HG03520 (cell line): ENCODE results near the gene JAG1.

Experiments used
- ATAC-seq: cut with Tn5 transposase; IDR thresholded peaks from one replicate; pipeline ENCODE4 v1.9.1; 2021; ENCODE audit warnings: mild to moderate bottlenecking, moderate library complexity; ENCODE audit not compliant: unreplicated experiment

The JAG1 gene

DNA sequence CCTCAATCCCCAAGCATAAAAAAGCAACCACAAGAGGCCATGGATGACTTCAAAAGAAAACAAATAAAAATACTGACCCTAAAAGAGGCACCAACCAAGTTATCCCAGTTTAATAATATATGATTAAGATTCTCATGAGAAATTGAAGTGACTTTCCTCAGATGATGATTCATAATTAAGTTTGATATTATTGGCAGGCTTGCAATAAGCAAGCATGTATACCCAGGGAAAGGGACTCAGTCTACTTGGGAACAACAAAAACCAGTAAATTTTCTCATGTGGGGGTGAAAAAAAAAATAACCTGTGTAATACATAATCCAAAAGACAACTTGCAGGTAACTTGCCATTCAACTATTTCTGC, 19.6 kb downstream of the JAG1 start:
- ATAC-seq = no peak

DNA sequence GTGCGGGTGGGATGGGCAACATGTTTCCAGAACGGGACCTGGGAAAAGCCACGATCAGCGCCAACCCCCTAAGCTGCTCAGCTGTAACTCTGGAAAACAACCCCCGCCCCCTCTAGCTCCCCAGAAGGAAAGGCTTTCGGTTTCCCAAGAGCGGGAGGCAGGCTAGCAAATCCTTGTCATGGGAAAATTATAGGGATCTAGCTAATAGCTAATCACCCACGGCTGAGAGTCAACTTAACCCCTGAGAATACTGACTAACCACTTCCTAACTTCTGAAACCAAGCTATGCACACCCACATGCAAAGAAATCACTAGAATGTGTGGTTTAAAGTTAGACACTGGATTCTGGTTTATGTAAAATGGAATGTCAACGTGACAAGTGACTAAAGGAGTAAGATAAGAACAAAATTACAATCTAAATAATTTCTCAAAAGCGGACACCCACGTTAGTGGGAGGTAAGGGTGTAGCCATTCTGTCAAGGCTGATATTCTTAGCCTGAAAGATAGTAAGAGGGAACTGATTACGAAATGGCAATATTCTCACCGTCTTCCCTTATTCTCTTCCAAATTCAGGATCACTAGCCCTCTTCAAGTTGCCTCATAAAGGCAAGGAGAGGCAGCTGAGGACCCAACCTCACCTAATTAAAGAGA, 20.1 kb downstream of the JAG1 start:
- no peak for ATAC-seq

DNA sequence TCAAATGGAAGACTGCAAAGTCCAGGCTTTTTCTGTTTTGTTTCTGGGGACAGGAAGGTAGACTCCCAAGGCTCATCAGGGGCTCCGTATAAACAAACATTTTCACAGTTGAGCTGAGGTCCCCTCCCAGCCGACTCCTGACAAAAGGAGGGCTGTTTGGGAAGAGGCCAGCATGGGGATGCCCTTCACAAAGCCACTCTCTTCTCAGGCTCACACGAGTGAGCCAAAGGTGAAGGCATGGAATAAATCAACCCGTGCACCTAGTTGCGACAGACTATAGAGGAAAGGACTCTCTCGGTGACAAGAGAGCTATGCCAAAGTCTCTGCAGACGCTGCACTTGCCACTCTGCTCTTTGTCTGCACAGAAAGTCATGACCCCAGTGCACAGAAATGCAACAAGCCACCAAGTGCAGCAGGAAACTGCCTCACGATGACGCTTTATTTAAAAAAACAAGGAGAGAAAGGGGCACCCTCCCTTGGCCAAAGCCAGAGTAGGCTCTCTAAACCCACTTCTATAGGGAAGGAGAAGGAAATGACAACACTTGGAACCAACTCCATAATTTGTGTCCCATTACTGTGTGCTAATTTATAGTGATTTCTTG, 21.0 kb downstream of the JAG1 start:
- no peak for ATAC-seq

DNA sequence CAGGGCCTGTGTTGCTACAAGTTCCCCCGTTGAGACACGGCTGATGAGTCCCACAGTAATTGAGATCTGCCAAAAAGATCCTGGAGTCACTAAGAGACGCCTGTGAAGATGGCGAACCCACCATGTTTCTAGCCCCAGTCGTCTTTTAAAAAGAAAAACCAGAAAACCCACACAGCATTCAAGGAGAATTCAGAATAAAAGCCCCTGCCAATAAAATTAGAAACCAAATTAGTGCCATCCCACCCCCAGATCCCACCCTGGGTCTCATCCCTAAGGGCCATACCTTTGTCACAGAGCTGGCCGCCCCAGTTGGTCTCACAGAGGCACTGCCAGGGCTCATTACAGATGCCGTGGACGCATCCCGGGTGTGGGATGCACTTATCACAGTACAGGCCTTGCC, 21.6 kb downstream of the JAG1 start:
- ATAC-seq = no peak

DNA sequence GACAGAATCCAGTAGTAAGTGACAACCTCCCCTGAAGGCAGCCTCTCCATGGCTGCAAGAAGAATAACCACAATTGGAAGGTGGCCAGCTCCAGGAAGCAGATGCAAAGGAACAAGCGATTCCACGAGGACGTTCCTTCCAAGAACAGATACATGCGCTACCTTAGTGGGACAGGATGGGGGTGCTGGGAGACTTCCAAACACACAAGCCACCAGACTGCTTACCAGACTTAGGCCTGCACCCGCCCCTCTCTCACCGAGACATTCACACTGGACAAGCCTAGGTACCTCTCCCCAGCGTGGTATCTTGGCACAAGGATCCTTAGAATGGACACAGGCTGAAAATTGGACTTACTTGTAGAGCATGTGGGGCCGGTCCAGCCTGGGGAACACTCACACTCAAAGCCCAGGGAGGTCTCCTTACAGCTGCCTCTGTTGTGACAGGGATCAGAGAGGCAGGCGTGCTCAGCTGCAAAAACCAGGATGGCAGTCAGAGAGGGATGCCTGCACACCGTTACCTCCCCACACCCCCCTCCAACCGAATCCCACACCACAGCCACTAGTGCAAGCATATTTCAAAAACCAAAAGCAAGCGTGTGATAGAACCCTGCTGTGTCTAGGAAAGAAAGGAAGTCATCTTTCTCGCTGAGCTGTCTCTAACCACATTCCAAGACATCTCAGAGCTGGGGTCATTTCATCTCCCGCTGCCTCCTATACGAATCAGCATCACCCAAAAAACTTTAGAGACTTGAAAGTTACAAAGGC, 22.4 kb downstream of the JAG1 start:
- no peak for ATAC-seq

DNA sequence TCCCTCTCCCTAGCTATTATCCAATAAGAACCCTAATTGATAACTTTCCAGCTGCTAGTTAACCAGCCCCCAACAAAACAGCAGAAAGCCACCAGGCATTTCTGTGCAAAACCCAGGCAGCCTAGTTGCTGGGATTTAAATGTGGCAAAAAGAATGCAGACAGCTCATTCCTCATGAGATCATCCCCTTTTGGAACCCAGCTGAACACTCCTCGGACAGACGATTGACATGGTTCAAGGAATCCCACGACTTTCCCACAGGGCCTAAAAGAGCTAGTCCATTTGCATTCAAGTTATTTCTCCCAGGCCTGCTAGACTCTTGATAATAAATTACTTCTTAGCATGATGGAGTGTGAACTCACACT, 24.0 kb downstream of the JAG1 start:
- no peak for ATAC-seq

DNA sequence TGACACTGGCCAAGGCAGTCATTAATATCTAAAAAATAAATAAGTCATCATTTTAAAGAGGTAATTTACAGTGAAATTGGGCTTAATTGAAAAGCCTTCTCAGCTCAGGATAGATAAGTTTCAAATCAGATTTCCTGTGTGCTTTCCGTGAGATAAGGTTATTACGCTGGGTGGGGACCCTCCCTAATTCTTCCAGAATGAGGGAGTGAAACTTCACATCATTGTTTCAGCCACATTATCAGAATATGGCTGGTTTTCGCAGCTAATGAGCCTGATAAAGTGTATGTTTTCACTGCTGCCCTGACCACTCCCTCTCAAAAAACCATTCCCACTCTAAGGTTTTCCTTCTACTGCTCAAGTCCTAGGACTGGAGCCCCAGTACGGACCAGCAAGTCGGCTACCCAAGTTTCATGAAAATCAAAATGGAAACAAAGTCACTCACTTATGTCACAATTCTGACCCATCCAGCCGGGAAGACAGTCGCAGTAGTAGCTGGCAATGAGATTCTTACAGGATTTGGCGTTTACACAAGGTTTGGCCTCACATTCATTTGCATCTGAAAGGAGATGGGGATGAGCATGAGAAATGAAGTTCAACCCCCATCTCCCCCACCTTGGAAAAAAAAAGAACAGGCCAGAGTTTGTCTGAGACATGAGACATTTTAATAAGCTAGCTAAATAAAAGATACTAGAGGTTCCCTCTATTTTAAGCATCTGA, 24.6 kb downstream of the JAG1 start:
- no peak for ATAC-seq

DNA sequence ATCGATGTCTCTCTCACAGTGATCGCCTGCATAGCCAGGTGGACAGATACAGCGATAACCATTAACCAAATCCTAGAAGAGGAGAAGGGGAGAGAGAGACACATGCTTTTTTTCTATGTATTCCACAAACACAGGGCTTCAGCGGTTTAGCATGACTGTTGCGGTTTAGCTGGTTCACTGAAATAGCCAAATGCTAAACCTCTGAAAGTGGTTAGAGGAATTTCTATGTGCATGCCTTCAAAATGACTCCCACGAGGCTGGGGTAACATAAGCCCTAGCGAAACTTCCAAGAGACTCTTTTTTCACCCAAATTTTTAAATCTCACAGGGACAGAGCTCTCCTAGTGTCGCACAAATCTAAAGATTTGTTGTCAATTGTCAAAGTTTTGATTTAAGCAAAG, 25.1 kb downstream of the JAG1 start:
- no peak for ATAC-seq

DNA sequence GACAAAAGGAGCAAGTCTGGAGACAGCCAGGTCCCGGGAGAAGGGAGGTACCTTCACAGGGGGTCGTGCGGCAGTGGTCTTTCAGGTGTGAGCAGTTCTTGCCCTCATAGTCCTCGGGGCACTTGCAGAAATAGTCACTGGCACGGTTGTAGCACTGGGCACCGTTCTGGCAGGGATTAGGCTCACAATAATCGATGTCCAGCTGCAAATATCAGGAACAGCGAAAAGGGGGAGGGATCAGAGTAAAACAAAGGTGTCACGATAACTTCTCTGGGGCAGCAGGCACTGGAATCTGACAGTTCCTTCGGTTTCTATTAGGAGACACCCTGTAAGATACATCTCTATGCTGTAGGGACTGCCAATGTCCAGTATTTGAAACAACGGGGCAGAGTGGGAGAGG, 25.9 kb downstream of the JAG1 start:
- ATAC-seq = no peak

DNA sequence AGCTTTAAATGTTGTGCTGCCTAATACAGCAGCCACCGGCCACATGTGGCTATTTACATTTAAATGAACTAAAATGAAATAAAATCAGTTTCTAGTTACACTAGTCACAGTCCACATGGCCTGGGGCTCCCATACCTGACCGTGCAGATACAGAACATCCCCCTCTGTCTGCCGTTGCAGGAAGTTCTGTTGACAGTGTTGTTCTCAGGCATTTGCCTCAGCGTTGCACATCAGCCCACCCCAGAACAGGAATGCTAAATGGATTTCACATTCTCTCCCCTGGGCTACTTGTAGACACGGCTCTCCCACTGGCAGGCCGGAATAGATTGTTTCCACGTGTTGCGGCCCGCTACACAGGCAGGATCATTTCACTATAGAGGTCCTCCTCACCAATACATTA, 26.3 kb downstream of the JAG1 start:
- ATAC-seq = peak; percentile 50

DNA sequence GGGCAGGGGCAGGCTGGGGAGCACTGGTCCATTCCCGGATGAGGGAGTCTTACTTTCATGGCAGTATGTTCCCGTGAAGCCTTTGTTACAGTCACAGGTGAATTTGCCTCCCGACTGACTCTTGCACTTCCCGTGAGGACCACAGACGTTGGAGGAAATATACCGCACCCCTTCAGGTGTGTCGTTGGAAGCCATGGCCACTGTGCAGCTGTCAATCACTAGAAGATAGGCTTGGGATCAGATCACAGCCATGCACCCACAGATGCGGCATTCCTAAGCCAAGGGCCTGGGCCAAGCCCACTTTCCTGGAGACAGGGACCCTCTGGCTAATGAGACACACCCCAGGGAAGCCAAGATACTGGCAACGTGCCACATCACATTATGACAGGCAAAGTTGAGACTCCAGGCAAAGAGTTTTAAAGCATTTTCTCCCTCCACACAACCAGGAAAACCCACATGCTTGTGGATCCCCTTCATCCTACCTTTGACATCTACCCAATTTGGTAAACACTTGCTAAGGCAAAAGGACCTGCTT, 26.8 kb downstream of the JAG1 start:
- no peak for ATAC-seq

DNA sequence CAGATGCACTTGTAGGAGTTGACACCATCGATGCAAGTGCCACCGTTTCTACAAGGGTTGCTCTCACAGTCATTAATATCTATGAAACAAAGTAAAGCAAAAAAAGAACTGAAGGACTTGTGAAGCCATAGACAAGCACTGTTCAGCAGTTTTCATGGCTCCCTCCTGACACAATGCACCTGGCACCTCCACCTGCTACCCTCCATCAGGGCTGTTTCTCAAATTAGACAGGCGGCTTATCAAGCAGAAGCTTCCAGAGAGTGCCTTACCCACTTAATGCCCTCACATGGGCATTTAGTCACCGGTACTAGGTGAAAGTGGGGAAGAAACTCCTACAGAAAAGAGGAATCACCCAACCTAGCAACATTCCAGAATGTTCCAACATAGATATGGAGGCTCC, 27.8 kb downstream of the JAG1 start:
- ATAC-seq = no peak

DNA sequence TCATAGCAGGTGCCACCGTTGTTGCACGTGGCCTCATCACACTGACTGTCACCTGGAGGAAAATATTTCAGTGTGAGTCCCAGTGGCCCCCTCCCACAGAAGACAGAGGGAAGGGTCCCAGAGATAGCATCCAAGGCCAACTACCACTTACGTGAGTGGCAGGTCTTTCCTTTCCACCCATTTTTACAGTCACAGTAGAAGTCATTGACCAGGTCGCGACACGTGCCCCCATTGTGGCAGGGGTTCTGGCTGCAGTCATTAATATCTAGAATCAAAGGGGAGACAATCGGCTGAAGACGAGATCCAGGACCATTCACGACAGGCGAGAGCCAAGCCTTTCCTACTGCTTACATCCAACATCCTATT, 28.6 kb downstream of the JAG1 start:
- no peak for ATAC-seq

DNA sequence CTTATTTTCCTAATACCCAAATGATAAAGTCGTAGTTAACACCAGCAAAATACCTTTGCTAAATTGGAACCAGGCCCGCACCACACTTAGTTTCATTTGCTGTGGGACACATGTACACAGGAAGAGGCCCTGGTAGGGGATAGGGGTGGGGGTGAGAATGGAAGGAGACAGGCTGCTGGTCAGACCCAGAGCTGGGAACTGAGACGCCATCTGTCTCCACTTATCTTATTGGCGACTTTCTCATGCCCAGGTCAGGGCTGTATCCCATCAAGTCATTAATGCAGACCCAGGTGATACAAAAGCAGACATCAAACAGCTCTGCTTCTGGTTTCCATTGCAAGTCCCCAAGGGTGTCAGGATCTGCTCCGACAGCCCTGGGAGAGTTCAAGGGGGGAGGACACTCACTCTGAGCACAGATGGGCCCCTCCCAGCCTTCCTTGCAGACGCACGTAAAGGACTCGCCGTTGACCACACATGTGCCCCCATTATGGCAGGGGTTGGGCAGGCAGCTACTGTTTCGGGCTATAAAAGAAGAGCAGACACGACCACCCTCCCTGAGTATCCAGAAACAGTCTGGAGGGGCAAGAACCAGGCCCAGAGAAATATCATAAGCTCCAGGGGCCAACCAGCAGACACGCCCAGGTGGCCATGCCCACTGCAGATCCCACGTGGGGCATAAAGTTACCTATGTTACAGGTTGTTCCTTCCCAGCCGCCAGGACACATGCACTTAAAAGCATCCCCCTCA, 29.2 kb downstream of the JAG1 start:
- ATAC-seq = peak; percentile 68

DNA sequence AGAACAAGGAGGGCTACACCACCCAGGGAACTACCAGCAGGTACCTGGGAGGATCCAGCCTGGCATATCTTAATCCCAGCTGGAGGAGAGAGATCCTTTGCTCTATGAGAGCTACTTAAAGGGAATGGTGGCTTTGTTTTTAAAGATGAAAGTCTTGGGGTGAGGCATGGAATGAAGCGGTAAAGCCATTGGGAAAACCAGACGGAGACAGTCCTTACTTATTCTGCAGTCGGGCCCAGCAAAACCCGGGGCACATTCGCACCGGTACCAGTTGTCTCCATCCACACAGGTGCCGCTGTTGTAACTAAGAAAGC, 30.3 kb downstream of the JAG1 start:
- ATAC-seq = no peak

DNA sequence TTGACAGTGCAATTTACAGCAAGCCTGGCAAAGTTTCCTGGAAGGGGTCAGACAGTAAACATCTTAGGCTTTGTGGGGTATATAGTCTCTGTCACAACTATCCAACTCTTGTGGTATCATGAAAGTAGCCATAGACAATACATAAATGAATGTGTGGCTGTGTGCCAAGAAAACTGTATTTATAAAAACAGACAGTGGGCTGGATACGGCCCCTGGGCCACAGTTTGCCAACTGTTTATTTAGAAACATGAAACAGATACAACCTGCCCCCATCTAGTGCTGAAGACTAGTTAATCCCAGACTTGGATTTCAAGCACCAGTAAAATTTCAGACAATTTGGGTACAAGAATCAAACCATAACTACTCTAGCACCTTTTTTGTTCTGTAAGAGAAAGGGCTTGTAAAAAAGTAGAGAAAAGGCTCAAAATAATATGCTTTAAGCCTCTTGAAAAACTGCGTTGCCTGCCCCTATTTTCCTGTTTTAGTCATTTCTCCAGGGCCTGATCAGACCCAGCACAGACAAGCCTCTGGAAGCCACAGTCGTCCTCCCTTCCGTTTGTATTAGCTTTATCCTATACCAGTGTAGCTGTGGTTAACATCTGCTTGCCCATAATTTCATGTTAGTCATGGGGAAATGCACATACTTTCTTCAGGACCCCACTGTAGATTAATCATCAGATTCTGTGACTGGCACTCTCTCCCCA, 30.8 kb downstream of the JAG1 start:
- ATAC-seq = no peak

DNA sequence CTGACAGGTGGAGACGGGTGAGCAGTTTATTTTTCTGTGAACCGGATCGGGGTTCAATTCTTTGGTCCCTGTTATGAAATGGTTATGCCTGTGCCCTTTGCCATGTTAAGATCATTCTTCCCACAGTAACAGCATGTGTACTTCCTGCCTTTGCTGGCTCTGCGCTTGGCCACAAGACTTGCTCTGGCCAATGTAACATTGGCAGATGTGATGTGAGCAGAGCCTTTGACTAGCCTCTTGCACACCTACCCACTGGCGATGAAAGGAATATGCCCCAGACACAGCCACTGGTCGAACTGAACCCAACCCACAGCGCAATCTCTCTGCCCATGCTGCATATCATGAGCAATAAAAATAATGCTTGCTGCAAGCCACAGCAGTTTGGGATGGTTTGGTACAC, 31.9 kb downstream of the JAG1 start:
- no peak for ATAC-seq

DNA sequence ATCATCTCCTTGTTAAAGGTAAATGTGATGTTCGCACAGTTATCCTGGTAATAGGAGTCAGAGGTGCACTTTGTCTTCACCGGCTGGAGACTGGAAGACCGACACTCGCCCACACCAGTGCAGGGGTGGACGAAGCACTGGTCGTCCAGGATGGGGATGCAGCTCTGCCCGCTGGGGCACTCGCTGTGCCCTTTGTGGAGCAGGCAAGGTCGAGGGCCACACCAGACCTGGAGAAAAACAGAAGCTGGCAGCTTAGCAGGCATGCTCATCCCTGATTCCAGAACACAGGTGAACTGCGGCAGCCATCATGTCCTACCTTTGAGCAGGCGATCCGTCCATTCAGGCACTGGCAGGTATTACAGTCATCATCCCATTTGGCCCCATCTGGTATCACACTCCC, 32.3 kb downstream of the JAG1 start:
- no peak for ATAC-seq

DNA sequence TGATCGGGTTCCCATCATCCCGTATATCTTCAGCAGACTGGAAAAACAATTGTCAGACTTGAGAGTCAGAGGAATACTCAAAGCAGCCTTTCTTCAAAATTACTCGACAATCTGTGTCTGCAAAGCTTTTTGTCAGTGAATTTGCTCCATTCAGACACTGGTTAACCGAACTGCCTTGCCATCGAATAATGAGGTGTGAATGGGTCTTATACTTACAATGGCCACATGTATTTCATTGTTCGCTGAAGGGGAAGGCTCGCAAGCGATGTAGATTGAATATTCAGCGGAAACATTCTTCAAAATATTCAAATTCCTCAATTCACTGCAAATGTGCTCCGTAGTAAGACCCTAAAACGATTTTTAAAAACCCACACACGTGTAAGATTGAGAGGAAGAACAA, 32.9 kb downstream of the JAG1 start:
- ATAC-seq = no peak

DNA sequence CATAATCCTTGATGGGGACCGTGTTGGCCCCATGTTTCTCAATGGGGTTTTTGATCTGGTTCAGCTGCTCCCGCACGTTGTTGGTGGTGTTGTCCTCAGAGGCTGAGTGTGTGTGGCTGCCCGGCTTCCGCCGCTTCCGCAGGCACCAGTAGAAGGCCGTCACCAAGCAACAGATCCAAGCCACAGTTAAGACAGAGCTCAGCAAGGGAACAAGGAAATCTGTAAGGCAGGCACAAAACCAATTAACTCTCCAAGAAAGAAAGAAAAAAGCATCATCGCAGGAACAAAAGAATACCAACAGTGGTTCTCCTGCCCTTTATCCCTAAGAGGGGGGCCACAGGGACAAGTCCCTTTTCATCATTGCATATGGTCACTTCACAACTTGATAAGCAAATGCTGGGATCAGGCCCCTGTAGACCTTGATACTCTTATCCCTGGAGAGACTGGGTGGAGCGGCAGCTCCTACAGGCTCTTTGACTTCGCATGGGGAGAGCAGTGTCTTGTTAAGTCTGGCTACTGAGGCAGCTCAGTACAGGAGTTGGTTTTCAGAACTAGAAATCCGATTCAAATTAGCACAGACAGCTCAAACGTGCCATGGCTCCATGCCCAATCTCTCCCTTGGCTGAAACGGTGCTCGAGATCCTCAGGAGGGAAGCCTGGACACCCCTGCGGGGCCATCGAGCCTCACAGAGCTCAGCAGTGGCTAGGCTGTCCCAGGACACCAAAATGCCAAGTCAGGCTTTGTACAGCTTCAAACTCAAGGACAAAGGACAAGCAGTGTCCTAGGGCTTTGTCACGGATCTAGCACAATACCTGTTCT, 33.9 kb downstream of the JAG1 start:
- ATAC-seq = no peak
